Kidney tubule cell (primary cell): Measurements from ENCODE around the gene TIRAP.
A peak's percentile ranks its signal among the peaks of the same experiment; 100 is the strongest.

ENCODE experiments used
- DNase-seq: peaks from one replicate; pipeline ENCODE4 v3.0.0-alpha.2; 2018; ENCODE audit warnings: low spot score

The TIRAP gene

DNA sequence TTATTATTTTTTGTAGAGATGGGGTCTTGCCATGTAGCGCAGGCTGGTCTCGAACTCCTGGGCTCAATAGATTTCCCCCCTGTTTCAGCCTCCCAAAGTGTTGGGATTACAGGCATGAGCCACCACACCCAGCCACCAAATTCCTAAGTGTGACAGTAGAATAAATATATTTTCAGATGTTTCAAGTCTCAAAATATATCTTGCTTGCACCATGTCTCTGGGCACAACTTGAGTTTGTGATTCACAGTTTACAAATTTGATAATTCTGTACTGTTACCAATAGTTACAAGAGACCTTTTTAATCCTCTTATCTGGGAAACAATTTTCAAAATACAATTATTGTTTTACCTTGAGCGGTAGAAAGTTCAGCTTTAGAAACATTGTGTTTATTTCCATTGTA, 40.1 kb downstream of the TIRAP start:
- no peak for DNase-seq

DNA sequence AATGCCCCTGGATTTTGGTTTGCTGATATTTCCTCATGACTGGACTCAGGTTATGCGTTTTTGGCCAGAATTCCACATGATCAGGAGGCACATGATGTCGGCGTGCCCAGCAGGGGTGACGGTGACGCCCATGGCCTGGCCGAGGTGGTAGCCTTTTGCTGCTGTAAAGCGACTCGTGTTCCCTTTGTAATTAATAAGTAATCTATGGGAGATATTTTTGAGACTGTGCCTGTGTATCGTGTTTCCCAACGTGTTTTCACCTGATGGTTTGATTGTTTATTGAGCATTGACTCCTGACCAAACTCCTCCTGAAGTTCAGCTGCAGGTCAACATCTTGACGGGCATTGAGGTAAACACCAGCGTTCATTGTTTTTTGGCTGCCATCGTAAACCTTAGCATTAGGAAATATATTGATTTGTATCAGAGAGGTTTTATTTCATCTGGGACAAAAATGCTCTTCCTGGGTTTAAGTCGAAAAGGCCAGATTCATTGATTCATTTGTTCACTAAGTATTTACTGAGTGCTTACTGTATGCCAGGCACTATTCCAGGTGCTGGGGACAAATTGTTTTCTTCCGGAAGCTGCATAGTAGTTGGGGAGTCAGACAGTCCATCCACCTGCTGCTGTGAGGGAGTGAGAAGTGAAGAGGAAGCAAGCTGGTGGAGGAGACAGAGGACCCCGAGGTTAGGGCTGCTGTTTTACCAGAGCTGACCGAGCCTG, 44.5 kb downstream of the TIRAP start:
- peak; percentile 78 for DNase-seq

DNA sequence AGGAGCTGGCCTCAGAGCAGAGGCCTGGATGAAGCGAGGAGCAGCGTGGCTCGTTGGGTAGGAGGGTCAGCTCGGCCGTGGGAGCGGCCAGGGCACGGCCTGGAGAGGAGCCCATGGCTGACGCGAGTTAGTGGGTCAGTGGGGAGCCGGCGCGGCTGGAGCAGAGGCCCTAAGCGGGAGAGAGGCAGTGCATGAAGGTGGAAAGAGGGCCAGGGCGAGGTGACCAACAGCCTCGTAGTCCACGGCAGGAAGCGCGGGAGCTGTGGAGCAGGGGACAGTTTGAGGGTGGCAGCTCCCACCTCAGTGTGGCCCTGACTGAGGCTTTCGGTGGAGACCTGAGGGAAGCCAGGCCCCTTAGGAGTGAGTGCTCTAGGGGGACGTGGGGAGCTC, 45.1 kb downstream of the TIRAP start:
- DNase-seq = no peak

DNA sequence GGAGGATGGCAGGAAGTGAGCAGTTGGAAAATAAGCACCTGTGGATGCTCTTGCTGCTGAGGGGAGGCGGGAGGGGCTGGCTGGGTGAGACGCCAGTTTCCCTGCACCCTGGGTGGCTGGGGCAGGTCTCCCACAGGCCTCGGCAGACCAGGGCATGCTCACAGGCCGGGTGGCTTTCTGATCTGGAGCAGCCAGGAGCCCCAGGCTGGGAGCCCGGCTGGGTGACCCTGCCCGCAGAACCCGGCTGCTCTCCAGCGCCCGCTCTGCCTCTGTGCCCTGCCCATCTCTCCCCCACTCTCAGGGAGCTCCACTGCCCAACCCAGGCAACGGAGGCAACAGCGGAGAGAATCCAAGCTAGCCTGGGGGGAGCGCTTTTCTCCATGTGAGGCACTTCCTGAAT, 45.6 kb downstream of the TIRAP start:
- peak; percentile 21 for DNase-seq

DNA sequence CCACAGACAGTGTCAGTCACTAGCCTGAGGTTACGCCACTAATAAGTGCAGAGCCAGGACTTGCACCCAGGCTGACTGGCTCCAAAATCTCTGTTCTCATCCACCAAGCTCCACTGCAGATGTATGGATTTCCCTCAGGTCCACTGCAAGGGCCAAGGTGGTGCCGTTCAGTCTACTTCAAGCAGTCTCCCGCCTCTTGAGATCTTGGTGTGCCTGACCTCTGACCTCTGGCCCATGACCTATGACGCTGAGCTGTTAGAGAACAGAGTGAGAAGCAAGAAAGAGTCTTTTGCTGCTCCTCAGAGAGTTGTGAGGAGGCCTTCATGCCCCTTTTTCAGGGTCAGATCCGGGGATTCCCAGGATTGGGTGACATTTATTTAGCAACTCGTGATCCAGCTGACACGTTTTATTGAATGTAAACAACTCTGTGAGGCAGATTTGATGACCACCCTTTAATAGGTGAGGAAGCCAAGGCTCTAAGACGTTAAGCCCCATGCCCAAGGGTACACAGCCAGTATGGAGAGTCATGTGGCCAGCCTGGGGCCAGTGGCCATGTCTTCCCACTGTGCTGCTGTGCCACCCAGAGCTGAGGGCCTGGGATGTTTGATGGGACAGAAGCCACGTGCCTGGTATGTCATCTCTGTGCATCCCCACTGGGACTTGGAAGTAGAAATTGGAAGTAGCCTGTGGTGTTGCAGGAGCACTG, 46.2 kb downstream of the TIRAP start:
- no peak for DNase-seq

DNA sequence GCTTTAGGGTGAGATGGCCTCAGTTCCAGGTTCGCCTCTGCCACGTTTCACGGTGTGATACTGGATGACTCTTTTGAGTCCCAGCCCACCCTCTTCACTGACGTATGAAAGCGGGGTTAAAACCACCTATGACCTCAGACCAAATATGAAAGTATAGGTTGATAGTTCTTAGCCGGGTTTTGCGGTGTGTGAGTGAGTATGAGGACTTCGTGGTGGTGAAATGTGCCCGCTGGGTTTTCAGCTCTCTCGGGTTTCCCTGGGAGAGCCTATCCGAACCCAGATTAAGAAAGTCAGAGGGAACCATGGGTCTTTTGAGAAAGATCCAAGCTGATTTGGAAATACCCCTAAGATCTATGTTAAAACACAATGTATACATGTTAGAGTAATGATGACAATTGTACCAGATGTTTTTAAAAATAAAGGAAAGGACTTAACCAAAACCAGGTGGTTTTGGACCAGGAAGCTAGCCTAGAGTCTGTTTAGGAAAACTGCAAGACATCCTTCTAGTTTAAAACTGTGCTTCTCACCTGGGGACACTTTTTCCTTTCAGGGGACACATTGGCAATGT, 46.8 kb downstream of the TIRAP start:
- DNase-seq = no peak

DNA sequence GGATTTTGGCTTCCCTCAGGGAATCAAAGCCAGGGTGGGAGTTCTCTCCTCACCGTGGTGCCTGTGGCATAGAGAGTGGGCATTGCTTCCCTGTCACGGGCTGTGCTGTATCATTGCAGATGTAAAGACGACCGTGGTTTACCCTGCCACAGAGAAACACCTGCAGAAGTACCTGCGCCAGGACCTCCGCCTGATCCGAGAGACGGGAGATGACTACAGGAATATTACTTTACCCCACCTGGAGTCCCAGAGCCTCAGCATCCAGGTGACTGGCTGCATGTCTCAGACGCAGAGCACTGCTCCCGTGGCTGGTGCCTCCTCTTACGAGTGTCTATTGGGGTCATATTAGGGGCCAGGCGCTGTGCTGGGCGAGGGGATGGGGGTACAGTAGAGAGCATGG, 48.4 kb downstream of the TIRAP start:
- no peak for DNase-seq

DNA sequence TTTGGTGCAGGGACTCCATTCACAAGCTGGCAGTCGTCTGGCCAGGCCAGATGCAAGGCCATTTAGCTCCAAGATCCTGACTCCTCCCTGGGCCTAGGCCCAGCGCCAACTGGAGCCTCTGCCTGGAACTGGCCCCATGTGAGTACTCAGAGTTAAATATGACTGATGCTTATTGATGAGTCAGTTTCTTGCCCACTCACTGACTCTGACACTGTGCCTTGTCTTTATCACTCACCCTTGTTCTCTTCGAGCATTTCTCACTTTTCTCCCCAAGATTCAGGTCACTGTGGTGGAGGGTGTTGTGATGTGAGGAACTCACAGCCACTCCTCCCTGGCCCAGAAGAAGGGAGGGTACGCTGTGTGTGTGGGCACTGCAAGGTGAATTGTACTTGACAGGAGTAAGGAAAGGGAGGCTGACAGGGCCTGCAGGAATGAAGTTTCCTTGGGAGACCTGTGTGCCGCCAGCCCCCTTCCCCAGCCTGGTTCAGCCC, 49.4 kb downstream of the TIRAP start:
- peak; percentile 86 for DNase-seq

DNA sequence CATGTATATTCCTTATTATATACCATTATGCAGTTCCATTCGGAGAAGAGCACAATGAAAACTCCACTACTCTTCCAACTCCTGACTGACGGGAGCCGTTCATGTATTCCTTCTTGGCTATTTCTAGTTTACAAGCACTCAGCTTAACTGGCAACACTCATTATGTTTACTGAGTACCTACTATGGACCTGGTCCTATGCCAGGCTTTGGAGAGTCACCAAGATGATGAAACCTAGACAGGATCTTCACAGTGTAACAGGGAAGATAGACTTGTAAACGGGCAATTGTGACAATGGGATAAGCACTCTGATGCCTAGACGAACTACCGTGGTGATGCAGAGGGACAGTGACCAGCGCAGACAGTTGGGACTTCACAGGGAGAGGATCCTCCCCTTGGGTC, 50.2 kb downstream of the TIRAP start:
- DNase-seq = no peak

DNA sequence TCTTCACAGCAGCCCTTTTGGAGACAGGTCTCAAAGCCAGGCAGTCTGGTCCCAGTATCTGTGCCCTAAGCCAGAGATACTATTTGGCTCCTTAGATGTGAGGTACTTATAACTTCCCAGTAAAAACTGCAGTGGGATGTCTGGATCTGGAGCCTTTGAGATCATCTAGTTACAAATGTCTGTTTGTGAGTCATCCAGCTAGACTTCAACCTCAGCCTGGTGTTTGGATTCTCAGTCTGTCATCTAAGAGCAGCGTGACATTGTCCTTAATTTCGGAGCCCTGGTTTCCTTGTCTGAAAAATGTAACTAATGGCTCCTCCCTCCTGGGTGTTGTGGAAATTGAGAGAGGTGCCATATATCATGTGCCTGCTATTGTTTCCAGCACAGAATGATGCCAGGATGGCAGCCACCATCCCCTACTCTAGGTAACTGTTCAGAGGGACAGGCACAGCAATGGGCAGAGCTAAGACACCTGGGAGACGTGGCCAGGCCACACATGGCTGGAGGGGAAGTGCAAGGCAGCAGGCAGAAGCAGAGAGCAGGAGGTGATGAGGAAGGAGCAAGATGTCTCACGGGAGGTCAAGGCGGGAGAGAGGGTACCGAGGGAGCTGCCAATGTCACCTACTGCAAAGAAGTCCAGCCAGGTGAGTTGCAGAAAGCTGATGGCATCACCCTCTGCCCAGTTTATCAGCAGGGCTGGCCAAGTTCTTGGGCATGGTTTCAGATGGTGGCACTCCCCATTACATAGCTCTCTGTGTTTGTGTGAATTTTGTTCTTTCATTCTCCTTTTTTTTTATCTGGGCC, 52.0 kb downstream of the TIRAP start:
- peak; percentile 58 for DNase-seq

DNA sequence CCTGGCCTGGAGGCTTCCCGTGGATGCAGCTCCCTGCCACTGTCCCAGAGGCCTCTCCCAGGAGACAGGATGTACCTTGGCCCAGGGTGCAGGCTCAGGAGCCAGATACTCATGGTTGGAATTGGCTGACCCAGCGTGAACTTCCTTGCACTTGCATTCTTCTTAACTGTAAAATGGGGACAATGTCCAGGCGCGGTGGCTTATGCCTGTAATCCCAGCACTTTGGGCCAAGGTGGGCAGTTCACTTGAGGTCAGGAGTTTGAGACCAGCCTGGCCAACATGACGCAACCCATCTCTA, 52.5 kb downstream of the TIRAP start:
- no peak for DNase-seq

DNA sequence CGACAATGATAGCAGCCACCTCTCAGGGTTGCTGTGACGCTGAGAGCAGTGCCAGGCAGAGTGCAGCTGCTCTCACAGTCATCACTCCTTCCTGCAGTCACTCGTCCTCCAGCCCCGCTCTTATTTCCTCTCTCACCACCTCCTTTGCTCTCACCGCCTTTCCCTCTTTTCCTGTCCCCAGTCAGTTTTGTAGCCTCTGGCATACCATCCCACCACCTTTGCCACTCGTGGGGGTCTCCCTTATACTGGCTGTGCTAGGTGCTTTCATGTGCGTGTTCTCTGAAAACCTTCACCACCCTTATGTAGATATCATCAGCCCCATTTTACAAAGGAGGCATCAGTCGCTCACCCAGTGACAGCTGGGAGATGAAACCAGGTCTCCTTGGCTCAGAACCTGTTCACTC, 53.2 kb downstream of the TIRAP start:
- DNase-seq = no peak

DNA sequence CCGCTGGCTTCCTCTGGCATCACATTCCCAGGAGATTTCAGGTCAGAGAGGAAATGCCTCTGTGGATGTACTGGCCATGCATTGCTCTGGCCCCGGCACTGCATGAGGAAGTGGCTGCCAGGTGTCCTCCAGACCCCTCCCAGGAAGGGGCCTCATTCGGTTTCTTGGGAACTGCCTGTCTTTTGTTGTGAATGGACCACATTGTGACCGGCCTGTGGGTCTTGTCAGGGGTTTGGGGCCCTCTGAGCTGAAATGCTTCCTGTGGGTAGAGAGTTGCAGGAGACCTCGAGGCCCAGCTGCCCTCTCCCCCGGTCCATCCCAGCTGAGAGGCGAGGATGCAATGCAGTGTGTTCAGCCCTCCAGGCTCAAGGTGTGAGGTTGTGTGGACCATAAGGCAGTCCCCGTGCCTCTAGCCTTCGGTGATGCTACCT, 53.8 kb downstream of the TIRAP start:
- DNase-seq = no peak

DNA sequence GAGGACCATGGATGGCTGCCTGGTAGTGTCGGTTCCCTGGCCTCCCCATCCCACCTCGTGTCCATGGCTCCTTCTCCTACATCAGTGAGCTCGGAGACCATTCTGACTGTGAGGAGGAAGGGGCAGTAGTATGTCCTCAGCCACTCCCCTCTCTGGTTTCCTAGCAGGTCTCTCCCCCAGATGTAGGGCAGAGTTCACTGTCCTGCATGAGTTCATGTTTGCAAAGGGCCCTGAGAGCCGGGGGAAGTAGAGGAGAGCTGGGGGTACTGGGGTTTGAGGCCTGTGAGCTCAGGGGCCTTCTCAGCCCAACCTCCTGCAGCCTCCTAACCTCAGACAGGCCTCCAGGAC, 54.2 kb downstream of the TIRAP start:
- DNase-seq = no peak

DNA sequence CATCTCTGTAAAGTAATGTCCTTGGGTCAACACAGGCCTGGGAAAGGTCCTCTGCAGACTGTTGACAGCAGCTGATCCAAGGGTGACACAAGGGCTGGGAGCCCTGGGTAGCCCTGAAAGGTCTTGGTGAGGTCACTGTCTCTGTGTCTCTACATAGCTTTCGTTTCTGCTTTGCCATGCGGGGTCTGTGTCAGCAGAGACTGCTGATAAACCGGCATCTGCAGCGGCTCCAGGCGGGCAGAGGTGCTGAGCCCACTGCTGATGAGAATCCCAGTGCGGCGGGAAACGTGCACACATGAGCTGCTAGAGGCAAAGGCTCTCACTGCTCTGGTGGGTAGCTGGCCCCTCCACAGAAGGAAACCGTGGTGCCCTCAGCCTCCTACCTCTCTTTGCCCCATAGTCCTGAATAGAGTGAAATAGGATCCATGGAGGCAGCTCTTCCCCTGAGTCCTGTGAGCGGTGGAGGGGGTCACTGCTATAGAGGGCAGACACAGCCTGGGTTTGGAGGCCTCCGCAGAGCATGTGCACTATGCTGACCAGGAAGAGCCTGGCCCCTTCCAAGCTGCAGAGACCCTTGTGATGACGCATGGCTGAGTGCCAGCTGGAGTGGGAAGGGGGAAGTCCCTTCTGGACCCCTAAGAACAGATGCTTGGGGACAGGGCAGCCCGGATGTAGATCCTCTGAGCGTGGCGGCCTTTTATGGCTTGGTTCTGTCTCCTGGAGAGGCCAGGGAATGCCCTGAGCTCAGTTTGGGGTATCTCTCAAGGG, 54.8 kb downstream of the TIRAP start:
- DNase-seq = no peak

DNA sequence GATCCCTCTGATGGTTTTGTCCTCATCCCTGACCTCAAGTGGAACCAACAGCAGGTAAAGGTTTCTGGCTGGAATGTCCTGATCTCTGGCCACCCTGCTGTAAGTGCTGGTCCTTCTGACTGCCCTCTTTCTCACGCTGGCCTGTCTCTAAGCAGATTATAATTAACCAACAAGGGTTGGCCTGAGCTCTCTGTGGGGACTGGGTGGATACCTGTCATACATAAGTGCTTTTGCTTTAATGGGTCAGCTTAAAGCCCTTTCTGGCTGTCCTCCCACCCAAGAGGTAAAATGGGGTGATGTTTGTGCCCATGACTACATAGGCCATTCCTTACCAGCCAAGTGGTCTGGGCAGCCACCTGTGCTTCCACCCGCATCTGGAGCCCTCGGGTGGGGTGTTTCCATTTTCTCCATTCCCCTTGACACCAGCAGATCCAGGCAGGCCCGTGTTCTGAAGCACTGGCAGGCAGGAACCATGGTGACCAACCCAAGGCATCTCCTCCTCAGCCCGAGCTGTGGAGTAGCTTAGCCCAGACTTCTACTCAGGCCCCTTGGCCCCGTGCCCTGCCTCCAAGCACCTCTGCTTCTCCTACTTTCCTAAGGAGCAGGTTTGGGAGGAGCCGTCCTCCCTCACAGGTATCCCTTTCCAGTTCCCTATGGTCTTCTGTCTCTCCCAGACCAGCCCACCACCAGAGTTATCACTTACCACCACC, 55.6 kb downstream of the TIRAP start:
- DNase-seq = no peak

DNA sequence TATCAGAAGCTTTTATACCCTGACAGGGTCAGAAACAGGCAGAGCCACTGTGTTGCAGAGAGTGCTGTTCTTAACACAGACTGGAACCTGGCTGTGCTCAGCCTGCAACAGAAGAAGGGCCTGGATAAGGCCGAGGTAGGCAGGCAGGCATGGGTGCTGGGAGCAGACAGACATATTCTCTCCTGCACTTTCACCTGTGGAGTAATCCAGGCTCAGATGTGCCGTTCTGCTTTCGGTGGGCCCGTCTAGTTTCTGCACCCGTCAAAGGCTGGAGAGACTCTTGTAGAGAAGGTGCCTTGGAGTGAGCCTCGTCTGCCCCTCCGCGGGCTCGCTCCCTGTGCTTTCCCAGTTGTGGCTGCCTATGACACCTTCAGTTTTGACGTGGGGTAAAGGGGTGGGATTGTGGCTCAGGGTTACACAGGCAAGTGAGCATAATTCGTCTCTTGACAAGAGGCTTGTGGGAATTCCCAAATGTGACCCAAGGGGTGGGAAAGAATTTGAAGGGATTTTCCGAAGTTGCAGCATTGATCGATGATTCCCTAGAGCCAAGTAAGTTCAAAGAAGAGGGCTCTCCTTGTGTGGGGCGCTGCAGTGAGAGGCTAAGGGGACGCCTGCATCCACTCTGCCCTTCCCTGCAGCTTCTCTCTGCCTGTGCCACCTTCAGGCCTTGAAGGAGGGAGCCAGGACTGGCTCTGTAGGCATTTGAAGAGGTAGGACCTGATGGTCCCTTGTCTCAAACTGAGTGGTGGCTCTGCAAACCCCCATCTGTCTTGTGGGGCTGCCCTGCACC, 56.4 kb downstream of the TIRAP start:
- DNase-seq = peak; percentile 52

DNA sequence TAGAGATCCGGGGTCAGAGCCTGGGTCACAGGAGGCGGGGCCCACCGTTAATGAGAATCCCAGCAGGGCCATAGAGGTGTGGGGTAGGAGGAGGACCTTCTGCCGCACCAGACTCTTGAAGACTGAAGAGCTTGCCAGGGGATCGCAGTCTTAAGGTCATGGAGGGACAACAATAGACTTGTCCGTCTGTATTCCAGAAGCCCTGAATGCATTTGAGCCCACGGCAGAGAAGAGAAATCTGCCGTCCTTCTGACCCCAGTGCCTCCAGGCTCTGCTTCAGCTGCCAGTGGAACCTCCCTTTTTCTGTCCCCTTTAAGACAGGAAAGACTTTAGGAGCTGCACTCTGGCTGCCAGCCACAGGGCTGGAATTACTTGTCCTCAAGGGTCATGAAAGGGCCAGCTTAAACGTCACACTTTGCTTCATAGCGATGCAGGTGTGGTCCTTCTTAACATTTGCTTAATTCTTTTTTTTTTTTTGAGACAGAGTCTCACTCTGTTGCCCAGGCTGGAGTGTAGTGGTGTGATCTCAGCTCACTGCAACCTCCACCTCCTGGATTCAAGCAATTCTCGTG, 57.1 kb downstream of the TIRAP start:
- DNase-seq = peak; percentile 66

DNA sequence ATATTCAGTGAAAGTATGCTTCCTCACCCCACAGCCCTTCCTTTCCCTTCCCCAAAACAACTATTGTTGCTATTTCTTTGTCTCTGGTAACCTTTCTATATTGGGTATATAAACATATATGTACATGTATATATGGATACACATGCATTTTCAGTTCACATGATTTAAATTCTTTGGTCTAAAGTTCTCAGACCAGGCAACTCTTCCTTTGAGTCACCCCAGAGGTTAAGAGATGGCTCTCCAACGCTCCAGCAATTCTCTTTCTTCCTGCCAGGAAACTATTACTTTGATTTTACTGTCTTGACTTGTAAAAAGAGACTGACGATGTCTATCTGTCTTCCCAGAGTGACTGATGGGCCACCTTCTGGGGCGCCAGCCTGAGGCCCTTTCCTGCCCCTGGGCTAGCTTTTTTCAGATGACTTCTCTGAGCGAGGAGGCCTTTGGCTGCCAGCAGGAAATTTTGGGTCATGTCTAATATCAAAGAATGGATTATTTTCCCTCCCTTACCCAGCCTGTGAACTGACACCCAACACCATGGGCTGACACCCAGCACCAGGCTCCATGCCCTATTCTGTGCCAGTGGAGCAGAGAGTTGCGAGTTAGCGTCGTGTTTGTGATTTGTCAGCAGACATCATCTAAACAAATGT, 58.2 kb downstream of the TIRAP start:
- DNase-seq = peak; percentile 32

DNA sequence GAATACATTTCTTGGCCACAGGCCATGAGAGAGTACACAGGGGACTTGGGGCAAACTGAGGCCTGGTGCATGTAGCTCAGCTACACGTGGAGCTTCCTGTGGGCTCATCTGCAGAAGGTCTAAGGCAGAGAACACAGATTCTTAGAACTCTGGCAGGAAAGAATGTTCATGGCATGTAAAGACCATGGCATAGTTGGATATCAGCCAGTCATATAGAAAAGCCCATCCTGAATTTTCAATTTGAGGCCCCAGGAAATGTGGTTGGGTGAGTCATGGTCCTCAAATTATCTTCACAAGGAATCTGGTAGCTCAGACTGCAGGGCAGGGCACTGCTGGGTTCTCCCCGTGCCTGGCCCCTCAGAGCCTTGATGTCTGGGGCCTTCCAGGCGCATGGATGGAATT, 58.9 kb downstream of the TIRAP start:
- DNase-seq = peak; percentile 65
